ENCODE measurements around the gene OR8K5.

Gene OR8K5

GRCh38 chr11:56122073-56122472, 38.0 kb downstream of the OR8K5 start, which contains the start of gene OR8H3:
OR8H3 (plus strand) TSS chr11:56122373; CDS start chr11:56122373, 0 bp downstream.
- TF ChIP-seq, protein P1, sequence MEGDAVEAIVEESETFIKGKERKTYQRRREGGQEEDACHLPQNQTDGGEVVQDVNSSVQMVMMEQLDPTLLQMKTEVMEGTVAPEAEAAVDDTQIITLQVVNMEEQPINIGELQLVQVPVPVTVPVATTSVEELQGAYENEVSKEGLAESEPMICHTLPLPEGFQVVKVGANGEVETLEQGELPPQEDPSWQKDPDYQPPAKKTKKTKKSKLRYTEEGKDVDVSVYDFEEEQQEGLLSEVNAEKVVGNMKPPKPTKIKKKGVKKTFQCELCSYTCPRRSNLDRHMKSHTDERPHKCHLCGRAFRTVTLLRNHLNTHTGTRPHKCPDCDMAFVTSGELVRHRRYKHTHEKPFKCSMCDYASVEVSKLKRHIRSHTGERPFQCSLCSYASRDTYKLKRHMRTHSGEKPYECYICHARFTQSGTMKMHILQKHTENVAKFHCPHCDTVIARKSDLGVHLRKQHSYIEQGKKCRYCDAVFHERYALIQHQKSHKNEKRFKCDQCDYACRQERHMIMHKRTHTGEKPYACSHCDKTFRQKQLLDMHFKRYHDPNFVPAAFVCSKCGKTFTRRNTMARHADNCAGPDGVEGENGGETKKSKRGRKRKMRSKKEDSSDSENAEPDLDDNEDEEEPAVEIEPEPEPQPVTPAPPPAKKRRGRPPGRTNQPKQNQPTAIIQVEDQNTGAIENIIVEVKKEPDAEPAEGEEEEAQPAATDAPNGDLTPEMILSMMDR (conservative IDR thresholded peaks at IDR 0.05; ENCODE audit: low read depth, low read length), result no peak
- Histone ChIP-seq H3K27ac (no peak within 1 kb of the TSS), H3K4me1 (ENCODE audit: low read depth, poor library complexity, severe bottlenecking) (no peaks in the 10 kb centered on the region), H2AFZ (ENCODE audit: low read depth) (no peak within 1 kb of the TSS), H3K79me2 (ENCODE audit: insufficient read depth, low read depth) (no peaks in the 10 kb centered on the region), H4K20me1 (ENCODE audit: insufficient read depth) (no peaks in the 10 kb centered on the region), H3K4me2 (no peak within 1 kb of the TSS), H3K36me3 (ENCODE audit: insufficient read depth) (no peaks in the 10 kb centered on the region), H3K9ac (no peak within 1 kb of the TSS), H3K4me3 (IDR thresholded peaks at IDR 0.05; ENCODE audit: insufficient read depth, low read depth, low read length) (no peak within 1 kb of the TSS), H3K27me3 (ENCODE audit: insufficient read depth, low read depth) (no peaks in the 10 kb centered on the region)

All from KMS-11 (cell line).